SU-DHL-6 (cell line): ENCODE results near the gene FOXJ2.

Source experiments
- EZH2phosphoT487 ChIP-seq: fragments of 200-600 bp; sonication (generic), shearing (Covaris generic); conservative IDR thresholded peaks from 2 replicates; pipeline ENCODE4 v1.6.1; 2018; ENCODE audit warnings: mild to moderate bottlenecking, antibody characterized with exemption, low read length, moderate library complexity, mixed read lengths
- TF ChIP-seq, protein P1 (sequence below): fragments of 200-600 bp; sonication (generic); IDR thresholded peaks from one replicate; pipeline ENCODE4 v1.5.1; 2017; ENCODE audit warnings: antibody characterized with exemption, mild to moderate bottlenecking, low read length, moderate library complexity; ENCODE audit not compliant: insufficient read depth, poor library complexity, severe bottlenecking

- TF ChIP-seq, protein P1, sequence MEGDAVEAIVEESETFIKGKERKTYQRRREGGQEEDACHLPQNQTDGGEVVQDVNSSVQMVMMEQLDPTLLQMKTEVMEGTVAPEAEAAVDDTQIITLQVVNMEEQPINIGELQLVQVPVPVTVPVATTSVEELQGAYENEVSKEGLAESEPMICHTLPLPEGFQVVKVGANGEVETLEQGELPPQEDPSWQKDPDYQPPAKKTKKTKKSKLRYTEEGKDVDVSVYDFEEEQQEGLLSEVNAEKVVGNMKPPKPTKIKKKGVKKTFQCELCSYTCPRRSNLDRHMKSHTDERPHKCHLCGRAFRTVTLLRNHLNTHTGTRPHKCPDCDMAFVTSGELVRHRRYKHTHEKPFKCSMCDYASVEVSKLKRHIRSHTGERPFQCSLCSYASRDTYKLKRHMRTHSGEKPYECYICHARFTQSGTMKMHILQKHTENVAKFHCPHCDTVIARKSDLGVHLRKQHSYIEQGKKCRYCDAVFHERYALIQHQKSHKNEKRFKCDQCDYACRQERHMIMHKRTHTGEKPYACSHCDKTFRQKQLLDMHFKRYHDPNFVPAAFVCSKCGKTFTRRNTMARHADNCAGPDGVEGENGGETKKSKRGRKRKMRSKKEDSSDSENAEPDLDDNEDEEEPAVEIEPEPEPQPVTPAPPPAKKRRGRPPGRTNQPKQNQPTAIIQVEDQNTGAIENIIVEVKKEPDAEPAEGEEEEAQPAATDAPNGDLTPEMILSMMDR = no peak
- no peak for TF ChIP-seq EZH2phosphoT487
These were observed 3.0 kb downstream of the FOXJ2 start for GRCh38 chr12:8035440-8036010.
